Activated CD4-positive, alpha-beta T cell treated with anti-CD3 and anti-CD28 coated beads, Interleukin-10, Interleukin-2, amounts not matched to agents 100 ng/mL and 50 ng/mL, durations not matched to agents 16 hours and 8 hours (primary cell): ENCODE data around the gene ADAM8.
A peak's percentile ranks its signal among the peaks of the same experiment; 100 is the strongest.

Experiments
- DNase-seq: peaks from one replicate; pipeline ENCODE4 v3.0.0-alpha.2; 2020

Gene ADAM8

DNA sequence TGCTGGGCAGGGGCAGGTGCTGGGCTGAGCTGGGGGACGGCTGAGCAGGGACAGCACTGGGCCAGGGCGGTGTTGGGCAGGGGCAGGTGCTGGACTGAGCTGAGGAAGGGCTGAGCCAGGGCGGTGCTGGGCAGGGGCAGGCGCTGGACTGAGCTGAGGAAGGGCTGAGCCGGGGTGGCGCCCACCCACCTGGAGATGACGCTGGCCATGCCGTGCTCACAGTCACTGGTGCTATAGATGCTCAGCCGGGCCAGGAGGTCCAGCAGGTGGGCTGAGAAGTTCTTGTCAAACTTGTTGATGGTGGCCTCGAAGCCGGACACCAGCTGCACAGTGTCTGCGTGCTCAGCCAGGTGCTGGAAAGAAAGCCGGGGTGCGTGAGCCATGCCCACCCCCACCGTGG is 4.4 kb upstream of the ADAM8 start:
- no peak for DNase-seq

DNA sequence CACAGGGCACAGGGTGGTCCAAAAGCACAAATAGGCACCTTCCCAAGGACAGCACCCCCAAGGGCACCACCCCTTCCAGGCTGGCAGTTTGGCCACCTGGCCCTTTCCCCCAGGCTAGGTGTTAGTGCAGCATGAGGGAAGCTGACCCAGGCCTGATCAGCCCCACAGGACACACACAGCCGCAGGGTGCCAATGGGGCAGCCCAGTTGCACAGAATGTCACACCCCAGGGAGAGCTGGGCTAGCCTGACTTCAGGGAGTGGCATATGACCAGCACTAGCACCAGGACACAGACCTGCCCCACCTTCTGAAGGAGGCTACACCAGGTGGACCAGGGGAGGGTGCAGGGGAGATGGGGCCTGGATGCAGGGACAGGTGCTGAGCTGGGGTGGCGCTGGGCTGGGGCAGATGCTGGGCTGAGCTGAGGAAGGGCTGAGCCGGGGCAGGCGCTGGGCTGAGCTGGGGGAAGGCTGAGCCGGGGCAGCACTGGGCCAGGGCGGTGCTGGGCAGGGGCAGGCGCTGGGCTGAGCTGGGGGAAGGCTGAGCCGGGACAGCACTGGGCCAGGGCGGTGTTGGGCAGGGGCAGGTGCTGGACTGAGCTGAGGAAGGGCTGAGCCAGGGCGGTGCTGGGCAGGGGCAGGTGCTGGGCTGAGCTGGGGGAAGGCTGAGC is 3.9 kb upstream of the ADAM8 start:
- DNase-seq = no peak

DNA sequence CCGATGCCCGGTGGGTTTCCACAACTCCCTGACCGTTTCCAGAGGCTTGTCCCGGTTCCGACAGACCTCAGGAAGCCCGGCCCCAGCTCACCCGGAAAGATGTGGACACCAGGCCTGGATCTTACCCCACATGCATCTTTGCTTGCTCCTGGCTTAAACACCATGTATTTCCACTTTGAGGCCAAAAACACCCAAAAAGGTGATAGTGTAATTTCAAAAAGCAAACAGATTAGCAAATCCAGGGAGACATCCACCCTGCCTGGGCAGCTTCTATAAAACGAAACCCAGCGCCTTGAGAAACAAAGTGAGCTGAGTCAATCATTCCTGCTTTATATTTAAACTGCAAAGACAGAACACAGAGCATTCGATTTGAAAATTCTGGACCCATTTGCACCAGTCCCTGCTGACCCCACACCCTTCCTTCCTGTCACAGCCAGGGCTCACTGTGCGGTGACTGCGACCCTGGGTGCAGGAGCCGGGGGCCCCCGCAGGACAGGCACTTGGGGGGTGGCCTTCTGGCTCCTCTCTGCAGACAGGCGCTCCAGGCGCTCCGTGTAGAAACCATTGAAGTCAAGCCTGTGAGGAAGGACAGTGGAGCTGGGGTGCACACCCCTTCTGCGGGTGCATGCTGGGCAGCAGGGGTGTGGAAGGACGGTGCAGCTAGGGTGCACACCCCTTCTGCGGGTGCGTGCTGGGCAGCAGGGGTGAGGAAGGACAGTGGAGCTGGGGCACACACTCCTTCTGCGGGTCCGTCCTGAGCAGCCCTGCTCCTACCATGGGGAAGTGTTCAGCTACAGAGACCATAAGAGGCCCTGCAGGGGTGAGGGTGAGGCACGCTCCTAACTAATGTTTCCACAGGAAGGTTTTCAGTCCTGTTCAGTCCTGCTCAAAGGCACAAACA is 2.9 kb upstream of the ADAM8 start:
- DNase-seq = no peak

DNA sequence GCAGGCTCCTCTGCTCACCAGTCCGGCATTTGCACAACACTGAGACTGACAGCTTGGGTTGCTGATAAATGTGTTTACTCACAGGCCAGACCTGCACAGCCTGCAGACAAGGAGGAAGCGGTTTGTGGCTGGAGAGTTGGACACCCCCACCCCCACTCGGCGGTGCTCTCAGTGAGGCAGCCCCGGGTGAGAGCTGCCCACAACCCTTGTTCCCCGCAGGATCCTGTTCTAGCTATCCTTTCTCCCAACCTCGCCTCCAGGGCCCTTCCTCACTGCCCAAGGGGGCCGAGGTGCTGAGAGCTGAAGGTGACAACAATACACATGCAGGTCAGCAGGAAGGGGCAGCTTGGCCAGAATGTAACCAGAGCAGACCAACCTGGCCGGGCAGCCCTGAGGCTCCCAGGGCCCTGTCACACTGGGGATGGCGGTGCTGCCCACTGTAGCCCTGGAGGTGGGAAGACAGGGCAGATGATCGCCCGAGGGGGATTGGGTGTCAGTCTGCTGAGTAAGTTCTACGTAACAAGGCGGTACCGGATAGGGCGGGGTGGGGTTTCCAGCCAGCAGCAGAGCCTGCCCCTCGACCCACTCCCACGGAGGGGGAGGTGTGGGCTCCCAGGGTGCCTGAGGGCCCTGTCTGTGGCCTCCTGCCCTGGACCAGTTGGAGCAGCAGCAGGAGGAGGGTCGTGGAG is 2.1 kb upstream of the ADAM8 start:
- DNase-seq = peak; percentile 85

DNA sequence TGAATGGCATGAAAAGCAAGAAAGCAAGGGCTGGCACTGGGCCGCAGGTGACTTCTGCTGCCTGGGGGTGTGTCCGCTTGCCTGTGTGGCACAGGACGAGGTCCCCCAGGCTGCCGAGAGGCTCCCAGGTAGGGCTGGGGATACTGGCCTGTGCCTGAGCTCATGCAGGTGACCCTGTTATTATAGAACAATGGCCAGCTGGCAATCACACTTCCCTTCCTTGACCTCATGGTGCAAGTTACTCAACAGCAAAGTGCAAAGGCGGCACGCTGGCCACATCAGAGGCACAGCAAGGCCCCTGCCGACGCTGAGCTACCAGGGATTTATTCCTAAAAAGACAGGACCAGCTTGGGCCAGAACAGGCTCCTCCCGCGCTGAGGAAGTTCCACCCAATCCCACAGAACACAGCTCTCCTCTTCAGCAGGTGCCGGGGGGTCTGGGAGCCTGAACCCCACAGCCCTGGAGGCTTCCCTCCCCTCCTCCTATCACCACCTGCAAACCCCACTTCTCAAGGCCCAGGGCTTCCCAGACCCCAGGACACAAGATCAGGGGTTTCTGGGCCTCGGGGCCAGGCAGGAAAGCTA is 1.4 kb upstream of the ADAM8 start:
- DNase-seq = no peak

DNA sequence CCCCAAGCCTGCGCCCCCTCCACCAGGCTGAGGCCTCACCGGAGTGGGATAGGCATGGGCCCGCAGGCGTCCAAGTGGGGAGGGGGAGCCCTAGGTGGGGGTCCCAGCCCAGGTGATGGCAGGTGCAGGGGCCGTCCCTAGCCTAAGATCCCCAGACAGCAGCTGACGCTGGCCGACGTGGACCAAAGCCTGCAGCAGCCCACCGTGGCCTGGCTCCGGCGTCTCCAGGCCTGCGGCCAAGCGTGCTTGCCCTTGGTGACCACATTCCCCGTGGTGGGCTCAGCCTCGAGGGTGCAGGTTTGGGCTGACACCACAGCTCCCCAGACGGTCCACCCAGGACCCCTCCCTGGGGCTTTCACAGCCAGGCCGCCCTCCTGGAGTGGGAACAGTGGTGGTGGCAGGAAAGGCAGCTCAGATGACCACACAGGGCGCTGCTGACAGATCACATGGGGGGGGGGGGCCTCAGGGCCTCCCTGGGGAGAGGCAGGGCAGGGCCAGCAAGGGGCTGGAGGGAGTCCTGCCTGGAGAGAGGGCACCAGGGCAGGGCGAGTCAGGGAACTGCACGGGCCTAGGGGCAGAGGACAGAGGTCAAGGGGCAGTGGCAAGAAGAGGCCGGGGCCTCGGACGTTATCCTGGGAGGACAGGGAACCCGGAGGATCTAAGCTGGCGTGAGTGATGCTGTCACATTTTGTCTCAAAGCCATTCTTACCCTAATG is 767 bp upstream of the ADAM8 start:
- no peak for DNase-seq

DNA sequence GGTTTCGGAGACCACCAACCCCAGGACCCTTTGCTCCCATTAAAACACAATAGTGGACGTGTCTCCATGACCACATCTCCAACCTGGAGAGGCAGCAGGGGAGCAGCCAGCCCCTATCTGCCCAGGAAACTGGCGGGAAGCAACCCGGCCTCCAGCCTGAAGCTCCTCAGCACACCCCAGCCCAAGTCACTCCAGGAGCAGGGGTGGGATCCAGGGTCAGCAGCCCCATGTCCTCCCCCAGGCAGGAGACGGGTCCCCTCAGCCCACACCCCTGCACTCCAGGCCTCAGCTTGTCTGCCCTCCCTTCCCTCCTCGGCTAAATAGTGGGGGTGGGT is 601 bp downstream of the ADAM8 start:
- no peak for DNase-seq

DNA sequence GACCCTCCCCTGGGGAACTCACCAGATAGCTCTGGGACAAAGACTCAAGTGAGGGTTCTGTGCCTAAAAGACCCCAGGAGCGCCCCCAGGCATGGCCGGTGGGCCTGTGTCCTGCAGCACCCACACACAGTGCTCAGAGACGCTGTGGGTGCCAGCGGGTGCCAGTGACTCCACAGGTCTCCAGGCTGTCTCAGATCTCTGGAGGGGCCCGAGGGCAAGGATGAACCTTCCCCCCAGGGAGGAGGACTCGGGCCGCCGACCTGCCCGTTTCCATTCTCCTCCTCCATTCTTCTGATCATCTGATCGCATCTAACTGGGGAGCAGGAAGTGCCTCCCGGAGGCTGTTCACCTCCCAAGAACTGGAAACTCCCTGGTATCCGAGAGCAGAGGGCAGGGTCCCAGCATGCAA is 980 bp downstream of the ADAM8 start:
- DNase-seq = peak; percentile 78

DNA sequence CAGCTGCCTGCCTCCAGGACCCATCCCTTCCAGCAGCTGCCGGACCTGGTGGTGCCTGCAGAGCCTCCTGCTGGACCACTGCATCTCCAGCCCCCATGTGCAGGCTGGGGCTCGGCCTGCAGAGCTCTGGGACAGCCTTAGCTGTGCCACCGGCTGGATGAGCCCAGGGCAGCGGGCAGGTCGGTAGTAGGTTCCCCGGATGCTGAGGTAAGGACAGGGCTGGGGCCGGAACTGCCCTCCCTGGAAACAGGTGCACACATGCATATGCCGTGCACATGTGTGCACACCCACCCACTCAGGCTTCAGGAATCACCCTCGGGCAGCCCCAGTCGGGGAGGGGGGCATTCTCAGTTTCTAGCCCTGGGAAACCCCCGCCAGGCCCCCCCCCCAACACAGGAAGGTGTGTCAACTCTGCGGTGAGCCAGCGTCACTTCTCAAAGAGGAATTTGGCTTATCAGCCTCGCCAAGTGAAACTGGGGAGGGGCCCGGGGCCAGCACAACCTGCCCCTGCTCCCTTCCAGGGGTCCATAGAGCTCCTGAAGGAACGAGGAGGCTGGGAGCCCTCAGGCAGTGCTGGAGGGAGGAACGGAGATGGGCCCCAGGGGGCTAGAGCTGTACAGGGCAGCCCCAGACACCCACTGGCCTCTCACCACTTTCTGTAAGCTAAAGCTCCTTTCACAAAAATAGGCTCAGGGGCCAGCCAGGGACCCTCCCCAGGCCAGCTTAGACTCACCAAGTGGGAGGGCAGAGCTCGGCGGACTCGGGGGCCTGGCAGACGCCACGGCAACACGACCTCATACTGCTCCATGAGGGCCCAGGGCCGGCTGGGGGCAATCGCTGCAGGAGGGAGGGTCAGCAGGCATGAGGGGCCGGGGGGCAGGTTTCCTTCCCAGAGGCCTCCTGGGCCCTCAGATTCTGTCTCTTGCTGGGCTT is 1.7 kb downstream of the ADAM8 start:
- peak; percentile 88 for DNase-seq

DNA sequence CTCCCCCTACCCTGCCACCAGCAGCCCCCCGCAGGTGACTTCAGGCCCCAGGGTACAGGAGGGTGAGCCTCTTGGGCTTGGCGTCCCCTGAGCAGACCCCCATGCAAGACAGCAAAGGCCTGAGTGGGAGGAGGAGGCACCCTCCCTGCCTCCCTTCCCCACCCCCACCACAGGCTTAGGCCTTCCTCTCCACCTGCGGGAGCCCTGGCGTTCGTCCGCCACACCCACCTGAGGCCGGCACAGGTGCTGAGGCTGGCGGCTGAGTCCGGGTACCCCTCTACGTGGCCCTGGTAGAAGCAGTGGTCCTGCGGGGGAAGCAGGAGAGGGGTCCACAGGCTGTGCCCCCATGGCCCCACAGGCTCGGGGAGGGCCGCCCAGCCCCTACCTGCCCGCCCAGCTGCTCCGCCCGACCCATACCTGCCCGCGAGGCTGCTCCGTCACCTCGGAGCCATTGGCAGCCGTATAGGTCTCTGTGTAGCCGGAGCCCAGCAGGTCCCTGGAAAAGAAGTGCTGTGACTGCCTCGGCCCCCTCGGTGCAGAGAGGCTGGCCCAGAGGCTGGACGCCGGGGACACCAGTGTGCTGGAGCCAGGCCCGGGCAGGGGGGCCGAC is 3.0 kb downstream of the ADAM8 start:
- DNase-seq = no peak

DNA sequence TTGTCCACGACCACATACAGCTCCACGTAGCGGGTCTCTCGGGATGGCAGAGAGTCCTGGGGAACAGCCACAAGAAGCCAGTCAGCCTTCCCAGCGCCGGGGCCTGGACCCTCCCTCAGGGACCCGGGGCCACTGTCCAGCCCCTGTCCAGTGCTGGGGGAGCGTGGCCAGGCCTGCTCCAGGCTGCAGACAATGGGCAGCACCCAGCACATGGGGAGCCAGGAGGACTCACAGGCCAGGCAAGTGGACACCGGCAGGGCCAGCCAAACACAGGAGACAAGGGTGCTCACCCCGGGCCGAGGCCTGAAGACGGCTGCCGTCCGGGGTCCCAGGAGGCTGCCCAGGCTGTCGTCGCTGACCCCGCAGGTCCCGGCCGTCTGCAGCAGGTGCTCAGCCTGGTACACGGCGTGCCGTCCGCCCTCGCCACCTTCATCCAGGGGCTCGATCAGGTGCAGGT is 3.7 kb downstream of the ADAM8 start:
- DNase-seq = no peak

DNA sequence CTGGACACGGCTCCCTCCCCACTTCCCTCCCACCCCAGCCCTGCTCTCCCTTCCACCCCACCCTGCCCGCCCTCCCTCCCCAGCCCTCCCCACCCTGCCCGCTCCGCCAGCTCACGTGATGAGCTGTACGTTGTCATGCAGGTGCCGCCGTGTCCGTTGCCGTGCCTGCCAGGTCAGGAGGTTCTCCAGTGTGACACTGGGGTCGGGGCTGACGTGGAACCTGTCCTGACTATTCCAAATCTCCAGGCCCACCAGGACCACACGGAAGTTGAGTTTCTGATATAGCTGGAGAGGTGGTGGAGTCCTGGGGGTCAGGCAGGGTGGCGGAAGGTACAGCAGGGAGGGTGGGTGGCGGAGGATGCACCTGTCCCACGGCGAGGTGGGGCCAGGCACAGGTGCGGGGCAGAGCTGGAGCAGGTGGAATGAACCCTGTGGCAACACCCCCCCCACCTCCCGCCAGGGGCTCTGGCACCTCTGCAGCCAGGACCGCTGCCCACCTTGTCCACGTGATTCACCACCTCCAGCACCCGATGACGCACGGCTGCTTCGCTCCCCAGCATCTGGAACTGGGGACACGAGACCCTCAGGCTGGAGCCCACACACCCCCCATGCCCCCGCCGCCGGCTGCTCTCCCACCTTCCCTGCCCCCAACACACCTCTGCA is 4.2 kb downstream of the ADAM8 start:
- no peak for DNase-seq

DNA sequence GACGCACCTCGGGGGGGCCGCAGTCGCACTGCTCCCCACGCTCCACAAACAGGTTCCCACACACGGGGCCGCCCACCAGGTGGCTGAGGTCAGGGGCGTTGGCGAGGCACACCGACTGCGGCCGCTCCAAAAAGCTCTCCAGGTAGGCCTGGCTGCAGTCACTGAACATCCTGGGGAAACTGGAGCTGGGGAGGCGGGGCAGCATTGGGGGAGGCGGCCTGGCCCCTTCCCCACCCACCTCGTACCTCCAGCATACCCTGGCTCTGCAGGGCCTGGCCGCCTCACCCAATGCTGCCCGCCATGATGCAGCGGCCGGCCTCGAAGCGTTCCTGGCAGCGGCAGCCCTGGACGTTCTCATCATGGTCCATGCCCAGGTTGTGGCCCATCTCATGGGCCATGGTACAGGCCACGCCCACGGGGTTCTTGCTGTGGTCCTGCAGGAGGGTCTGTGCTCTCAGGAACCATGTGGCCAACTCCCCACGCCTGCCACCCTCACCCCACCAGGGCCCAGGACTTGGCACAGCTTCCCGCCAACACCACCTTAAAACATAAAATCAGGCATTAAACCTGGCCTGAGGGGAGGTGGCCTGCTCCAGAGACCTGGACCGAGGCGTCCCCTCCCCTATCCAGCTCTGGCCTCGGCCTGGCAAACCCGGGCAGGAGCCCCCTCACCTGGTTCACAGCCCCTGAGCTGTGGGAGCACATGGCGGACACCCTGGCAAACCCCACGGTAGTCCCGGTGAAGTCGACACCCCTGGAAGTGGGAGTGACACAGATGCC is 5.0 kb downstream of the ADAM8 start:
- no peak for DNase-seq

DNA sequence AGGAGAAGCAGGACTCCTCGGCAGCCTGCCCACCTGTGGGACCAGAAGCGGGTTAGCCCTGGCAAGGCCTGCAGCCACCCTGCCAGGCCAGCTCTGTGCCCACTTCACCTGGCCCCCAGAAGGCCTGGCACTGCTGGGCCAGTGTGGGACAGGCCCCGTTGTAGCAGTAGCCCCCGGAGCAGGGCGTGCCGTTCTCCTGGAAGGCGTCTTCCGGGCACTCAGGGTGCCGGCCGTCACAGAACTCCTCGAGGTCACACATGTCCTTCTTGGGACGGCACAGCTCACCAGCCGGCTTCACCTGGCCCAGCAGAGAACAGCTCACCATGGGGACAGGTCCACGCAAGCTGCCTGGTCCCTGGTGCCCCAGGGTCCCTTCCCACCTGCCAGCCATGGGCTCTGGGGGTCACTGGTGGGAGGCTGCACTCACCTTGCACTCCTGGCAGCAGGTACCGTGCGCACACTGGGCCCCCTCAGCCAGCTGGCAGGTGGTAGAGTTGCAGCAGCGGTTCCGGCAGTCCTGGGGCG is 5.8 kb downstream of the ADAM8 start:
- DNase-seq = no peak

DNA sequence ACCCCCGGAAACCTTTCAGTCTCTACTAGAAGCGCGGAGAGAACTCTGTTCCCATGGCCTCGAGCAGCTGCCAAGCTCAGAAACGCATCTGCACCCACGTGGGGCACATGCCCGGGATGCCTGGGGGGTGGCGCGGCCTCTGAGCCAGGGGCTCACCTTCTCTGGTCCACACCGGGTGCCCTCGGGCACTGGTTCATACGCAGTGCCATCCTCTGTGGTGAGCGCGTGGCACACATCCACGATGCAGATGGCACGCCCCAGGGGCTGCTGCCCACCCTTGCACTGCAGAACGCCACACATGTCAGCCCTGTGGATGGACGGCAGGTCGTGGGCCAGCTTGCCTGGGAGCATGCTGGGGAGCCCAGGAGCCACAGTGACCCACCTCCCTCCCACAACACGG is 6.5 kb downstream of the ADAM8 start:
- no peak for DNase-seq

DNA sequence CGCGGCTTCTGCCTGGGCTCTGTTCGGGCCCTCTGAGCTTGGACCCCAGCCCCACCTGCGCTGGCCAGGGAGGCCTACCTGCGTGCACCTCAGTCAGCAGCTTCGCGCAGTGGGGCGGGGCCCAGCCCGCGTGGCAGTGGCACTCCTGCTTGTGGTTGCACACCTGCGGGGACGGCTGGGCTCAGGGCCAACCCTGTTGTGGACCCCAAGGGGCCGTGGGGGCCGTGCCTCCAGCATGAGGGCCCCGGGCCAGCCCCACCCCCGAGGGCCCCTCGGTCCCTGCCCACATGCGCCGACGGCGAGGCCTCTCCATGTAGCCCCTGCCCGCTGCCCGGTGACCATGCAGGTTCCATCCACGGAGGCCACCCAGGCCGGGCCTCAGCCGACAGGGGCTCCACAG is 7.3 kb downstream of the ADAM8 start:
- DNase-seq = no peak

DNA sequence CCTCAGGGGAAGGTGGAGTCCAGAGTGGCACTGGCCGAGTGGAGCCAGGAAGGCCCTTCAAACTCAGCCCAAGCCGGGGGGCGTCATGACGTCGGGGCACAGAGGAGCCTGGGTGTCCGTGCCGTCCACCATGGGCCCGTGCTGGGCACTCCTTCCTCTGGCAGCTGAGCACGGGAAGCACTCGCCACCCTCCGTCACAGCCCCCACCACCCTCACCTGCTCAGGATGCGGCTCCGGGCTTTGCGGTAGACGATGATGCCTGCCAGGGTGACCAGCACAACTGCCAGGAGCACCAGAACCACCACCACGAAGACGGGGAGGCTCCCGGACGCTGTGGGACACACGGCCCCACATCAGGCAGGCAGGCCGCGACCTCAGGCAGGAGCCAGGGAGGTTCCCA is 8.1 kb downstream of the ADAM8 start:
- DNase-seq = no peak

DNA sequence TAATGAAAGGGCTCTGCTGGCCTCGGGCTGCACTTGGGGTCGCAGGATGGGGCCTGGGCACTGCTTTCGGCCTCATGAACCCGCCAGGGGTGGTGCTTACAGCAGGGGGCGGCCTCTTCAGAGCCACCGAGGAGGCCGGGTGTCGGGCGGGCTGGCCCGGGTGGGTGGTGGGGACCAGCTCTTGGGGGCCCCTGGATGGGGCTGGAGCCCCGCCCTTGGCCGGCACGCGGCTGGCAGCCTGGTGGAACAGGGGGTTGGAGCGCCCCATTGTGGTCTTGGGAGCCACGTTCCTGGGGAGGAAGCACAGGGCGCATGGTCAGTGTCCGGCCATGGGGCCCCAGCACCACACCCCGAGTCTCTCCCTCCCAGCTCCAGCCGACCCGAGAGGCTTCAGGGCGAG is 8.8 kb downstream of the ADAM8 start:
- DNase-seq = no peak

DNA sequence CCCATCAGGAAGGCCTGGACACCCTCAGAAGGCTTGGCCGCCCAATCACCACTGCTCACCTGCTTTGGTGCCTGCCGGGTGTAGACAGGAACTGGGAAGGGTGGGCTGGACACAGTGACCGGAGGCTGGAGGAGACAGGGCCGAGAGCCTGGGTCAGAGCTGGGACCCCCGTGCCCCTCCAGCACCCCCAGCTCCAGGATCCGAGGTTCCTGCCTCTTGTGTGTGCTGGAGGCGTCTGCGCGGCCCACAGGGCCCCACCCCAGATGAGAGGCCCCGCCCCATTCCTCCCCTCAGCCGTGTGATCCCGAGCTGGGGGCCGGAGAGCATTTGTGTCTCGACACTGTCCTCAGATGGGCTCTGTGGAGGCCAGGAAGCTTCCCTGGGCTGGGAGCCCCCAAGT is 9.4 kb downstream of the ADAM8 start:
- no peak for DNase-seq
